H9 (cell line): ENCODE measurements around the gene RBM14. TPM values are rescaled to one million over a fixed set of nuclear protein-coding genes. Genes with fewer than 3 reads are reported as not detected.
A peak's percentile ranks its signal among the peaks of the same experiment; 100 is the strongest.

Experiments used
- DNase-seq: peaks from one replicate; pipeline ENCODE4 v3.0.0-alpha.2; 2017
- H2AFZ ChIP-seq: one replicate; pipeline ENCODE4 v1.6.1; 2013; ENCODE audit warnings: mild to moderate bottlenecking, low read length, control low read depth, moderate library complexity
- H2AK5ac ChIP-seq: 2 replicates; pipeline ENCODE4 v1.6.1; 2013; ENCODE audit warnings: low read length, control low read depth, mixed read lengths; ENCODE audit not compliant: insufficient read length
- H2BK120ac ChIP-seq: one replicate; pipeline ENCODE4 v1.6.1; 2013; ENCODE audit warnings: low read depth, mild to moderate bottlenecking, low read length, control low read depth, inconsistent platforms; ENCODE audit not compliant: poor library complexity, severe bottlenecking
- H2BK12ac ChIP-seq: 2 replicates; pipeline ENCODE4 v1.6.1; 2013; ENCODE audit warnings: low read length, control low read depth, mixed read lengths, low read depth; ENCODE audit not compliant: insufficient read length
- H2BK15ac ChIP-seq: 2 replicates; pipeline ENCODE4 v1.6.1; 2013; ENCODE audit warnings: low read depth, low read length, control low read depth
- H2BK20ac ChIP-seq: one replicate; pipeline ENCODE4 v1.6.1; 2013; ENCODE audit warnings: low read depth, mild to moderate bottlenecking, low read length, control low read depth, inconsistent platforms; ENCODE audit not compliant: poor library complexity, severe bottlenecking
- H2BK5ac ChIP-seq: 2 replicates; pipeline ENCODE4 v1.6.1; 2013; ENCODE audit warnings: low read length, control low read depth, mixed read lengths; ENCODE audit not compliant: insufficient read length
- H3K14ac ChIP-seq: 2 replicates; pipeline ENCODE4 v1.6.1; 2013; ENCODE audit warnings: low read length, control low read depth; ENCODE audit not compliant: insufficient read depth
- H3K18ac ChIP-seq: 2 replicates; pipeline ENCODE4 v1.6.1; 2013; ENCODE audit warnings: low read depth, mild to moderate bottlenecking, mixed read lengths, low read length, control low read depth; ENCODE audit not compliant: insufficient read length
- H3K23ac ChIP-seq: 2 replicates; pipeline ENCODE4 v1.6.1; 2013; ENCODE audit warnings: low read length, control low read depth, mixed read lengths, low read depth; ENCODE audit not compliant: insufficient read length
- H3K23me2 ChIP-seq: 2 replicates; pipeline ENCODE4 v1.6.1; 2013; ENCODE audit warnings: low read depth, mild to moderate bottlenecking, mixed read lengths, low read length, control low read depth; ENCODE audit not compliant: insufficient read length, poor library complexity, severe bottlenecking
- H3K27ac ChIP-seq: 2 replicates; pipeline ENCODE4 v1.5.1; 2013; ENCODE audit warnings: low read length, control low read depth, mixed read lengths, low read depth; ENCODE audit not compliant: insufficient read length
- H3K27me3 ChIP-seq: 2 replicates; pipeline ENCODE4 v1.6.1; 2013; ENCODE audit warnings: low read length, control low read depth, inconsistent platforms; ENCODE audit not compliant: insufficient read depth
- H3K4ac ChIP-seq: 2 replicates; pipeline ENCODE4 v1.6.1; 2013; ENCODE audit warnings: low read depth, mild to moderate bottlenecking, control low read depth, inconsistent platforms, low read length, moderate library complexity
- H3K4me1 ChIP-seq: 2 replicates; pipeline ENCODE4 v1.6.1; 2013; ENCODE audit warnings: low read length, control low read depth, inconsistent platforms; ENCODE audit not compliant: insufficient read depth
- H3K4me2 ChIP-seq: 2 replicates; pipeline ENCODE4 v1.6.1; 2013; ENCODE audit warnings: low read length, control low read depth, mixed read lengths; ENCODE audit not compliant: insufficient read length, insufficient read depth
- H3K56ac ChIP-seq: 2 replicates; pipeline ENCODE4 v1.6.1; 2013; ENCODE audit warnings: low read depth, mild to moderate bottlenecking, mixed read lengths, low read length, control low read depth; ENCODE audit not compliant: insufficient read length
- H3K79me1 ChIP-seq: 2 replicates; pipeline ENCODE4 v1.6.1; 2013; ENCODE audit warnings: low read depth, mild to moderate bottlenecking, moderate library complexity, low read length, control low read depth, inconsistent platforms; ENCODE audit not compliant: insufficient read depth, poor library complexity, severe bottlenecking
- H3K79me2 ChIP-seq: 2 replicates; pipeline ENCODE4 v1.6.1; 2013; ENCODE audit warnings: low read length, control low read depth, inconsistent platforms; ENCODE audit not compliant: insufficient read depth
- H3K9ac ChIP-seq: 2 replicates; pipeline ENCODE4 v1.6.1; 2013; ENCODE audit warnings: low read length, control low read depth, mixed read lengths; ENCODE audit not compliant: insufficient read length; ENCODE audit errors: extremely low read depth
- H3K9me3 ChIP-seq: one replicate; pipeline ENCODE4 v1.6.1; 2013; ENCODE audit warnings: low read depth, low read length, inconsistent platforms; ENCODE audit not compliant: control insufficient read depth
- H3T11ph ChIP-seq: one replicate; pipeline ENCODE4 v1.6.1; 2013; ENCODE audit warnings: mild to moderate bottlenecking, low read length, control low read depth, inconsistent platforms
- H4K20me1 ChIP-seq: one replicate; pipeline ENCODE4 v1.6.1; 2013; ENCODE audit not compliant: control insufficient read depth, insufficient read length, insufficient read depth
- H4K5ac ChIP-seq: 2 replicates; pipeline ENCODE4 v1.6.1; 2013; ENCODE audit warnings: low read depth, mild to moderate bottlenecking, mixed read lengths, low read length, control low read depth; ENCODE audit not compliant: insufficient read length
- H4K8ac ChIP-seq: replicated peaks from 2 replicates; pipeline ENCODE4 v1.6.1; 2013; ENCODE audit warnings: low read length, control low read depth, mixed read lengths, low read depth; ENCODE audit not compliant: insufficient read length
- H4K91ac ChIP-seq: 2 replicates; pipeline ENCODE4 v1.6.1; 2013; ENCODE audit warnings: low read depth, mild to moderate bottlenecking, moderate library complexity, mixed read lengths, low read length, control low read depth; ENCODE audit not compliant: insufficient read length
- H3K27ac Mint-ChIP-seq, 3 experiments: 2 replicates in 2 of 3; 3 replicates in 1 of 3; pipeline ENCODE4 v1.8.0; 2020 to 2021; ENCODE audit warnings: mixed read lengths in 3 of 3, mild to moderate bottlenecking in 1 of 3, moderate library complexity in 1 of 3
- H3K27me3 Mint-ChIP-seq: 2 replicates; pipeline ENCODE4 v1.8.0; 2021; ENCODE audit warnings: low read depth, mild to moderate bottlenecking, moderate library complexity, mixed read lengths
- H3K36me3 Mint-ChIP-seq, 3 experiments: 2 replicates in 2 of 3; 3 replicates in 1 of 3; pipeline ENCODE4 v1.8.0; 2020 to 2021; ENCODE audit warnings: low read depth in 3 of 3, mixed read lengths in 3 of 3; ENCODE audit not compliant: insufficient read depth in 1 of 3
- H3K4me1 Mint-ChIP-seq, 2 experiments: 2 replicates each; pipeline ENCODE4 v1.8.0; 2020; ENCODE audit warnings: mixed read lengths in 2 of 2
- H3K4me3 Mint-ChIP-seq, 2 experiments: 2 replicates in 1 of 2; 3 replicates in 1 of 2; pipeline ENCODE4 v1.8.0; 2020 to 2021; ENCODE audit warnings: mild to moderate bottlenecking in 2 of 2, mixed read lengths in 2 of 2, moderate library complexity in 1 of 2
- H3K9me3 Mint-ChIP-seq, 2 experiments: 2 replicates in 1 of 2; 3 replicates in 1 of 2; pipeline ENCODE4 v1.8.0; 2020; ENCODE audit warnings: mild to moderate bottlenecking in 2 of 2, mixed read lengths in 2 of 2, moderate library complexity in 1 of 2
- CTCF ChIP-seq: fragments of 200-600 bp; sonication (generic); conservative IDR thresholded peaks from 3 replicates; pipeline ENCODE4 v1.8.0; 2021; ENCODE audit warnings: antibody characterized with exemption, mild to moderate bottlenecking
- WGBS: extraction: QIAGEN DNeasy Blood & Tissue Kit; methylation state at CpG from one replicate; pipeline ENCODE4 v1.1.7; 2013; ENCODE audit warnings: missing lambda C conversion rate, low lambda C conversion rate, mixed read lengths; ENCODE audit not compliant: insufficient read length; ENCODE audit errors: extremely low coverage; 5-methylcytosine and 5-hydroxymethylcytosine counted together
- total RNA-seq: library from RNA; stranded (reverse); gene quantifications from 2 replicates; pipeline ENCODE4 v1.2.1, GENCODE V29; 2021

RBM14 gene
- total RNA-seq, 1 experiment from 2014 or later, result 171 TPM

- peaks cover 2% of the 10 kb centered on the region; the same call in 1 of the 2 replicates for H3K79me2 ChIP-seq
- Mint-ChIP-seq H3K4me3 (no peak overlapping the region), H3K9me3 (no peaks in the 10 kb centered on the region), H3K36me3 (peaks cover 19 to 74% (median 42%) of the 10 kb centered on the region in 3 experiments; a peak in 6 of 7 replicates), H3K4me1 (peaks cover 2 to 3% of the 10 kb centered on the region in 2 experiments; a peak in 2 of 4 replicates), H3K27me3 (no peaks in the 10 kb centered on the region), H3K27ac (peak overlapping the region in 2 of 3 experiments; percentile 10 to 58; a peak in 3 of 7 replicates)
- no peak overlapping the region for H3K23ac ChIP-seq
- no peak overlapping the region for H3K56ac ChIP-seq
- no peak overlapping the region for H3T11ph ChIP-seq
- no peaks in the 10 kb centered on the region for H3K9me3 ChIP-seq
- H3K14ac ChIP-seq, result no peak overlapping the region
- H4K8ac ChIP-seq, result no peak overlapping the region
- WGBS, result no CpG with 5 or more reads among the region's 11 CpGs
- no peak overlapping the region for H2BK120ac ChIP-seq
- no peak overlapping the region for H3K4ac ChIP-seq
- H4K91ac ChIP-seq, result no peak overlapping the region
- H2AK5ac ChIP-seq, result no peak overlapping the region
- TF ChIP-seq CTCF, result no peak
- no peak for DNase-seq
- H3K79me1 ChIP-seq, result peaks cover 3% of the 10 kb centered on the region
- H3K4me1 ChIP-seq, result no peaks in the 10 kb centered on the region
- no peaks in the 10 kb centered on the region for H3K23me2 ChIP-seq
- H2BK5ac ChIP-seq, result no peak overlapping the region
- no peak overlapping the region for H3K9ac ChIP-seq
- H4K20me1 ChIP-seq, result peaks cover 2% of the 10 kb centered on the region
- no peak overlapping the region for H2BK15ac ChIP-seq
- H3K27me3 ChIP-seq, result no peaks in the 10 kb centered on the region
- H3K18ac ChIP-seq, result no peak overlapping the region
- H4K5ac ChIP-seq, result no peak overlapping the region
- H3K27ac ChIP-seq, result no peak overlapping the region
- H3K4me2 ChIP-seq, result no peak overlapping the region
- H2BK12ac ChIP-seq, result no peak overlapping the region
- H2AFZ ChIP-seq, result no peak overlapping the region
- no peak overlapping the region for H2BK20ac ChIP-seq
Observed at GRCh38 chr11:66665369-66665768, 48.9 kb downstream of the RBM14 start.
